Neural progenitor cell (in vitro differentiated cells): Measurements from ENCODE around the gene RBM33. TPM values are rescaled to one million over a fixed set of nuclear protein-coding genes. Genes with fewer than 3 reads are reported as not detected.
"Not testable (repeated sequence)": the region's sequence is repeated elsewhere in the genome, so short reads cannot be mapped to it uniquely, and the experiment has no call there.

Experiments
- DNase-seq: peaks from one replicate; pipeline ENCODE4 v3.0.0-alpha.2; 2016; ENCODE audit warnings: low spot score
- H2AFZ ChIP-seq: fragments of 200-600 bp; sonication (generic); replicated peaks from 2 replicates; pipeline ENCODE4 v1.6.1; 2016; ENCODE audit warnings: antibody characterized with exemption
- H3F3A ChIP-seq: fragments of 200-600 bp; sonication (generic); 2 replicates; pipeline ENCODE4 v1.6.1; 2016; ENCODE audit warnings: antibody characterized with exemption, low read depth
- H3K27ac ChIP-seq: fragments of 200-600 bp; sonication (generic); 2 replicates; pipeline ENCODE4 v1.5.1; 2016; ENCODE audit warnings: mild to moderate bottlenecking
- H3K27me3 ChIP-seq: fragments of 200-600 bp; sonication (generic); 2 replicates; pipeline ENCODE4 v1.6.1; 2016; ENCODE audit warnings: mild to moderate bottlenecking, moderate library complexity
- H3K36me3 ChIP-seq: fragments of 200-600 bp; sonication (generic); 2 replicates; pipeline ENCODE4 v1.5.1; 2016
- H3K4me1 ChIP-seq: fragments of 200-600 bp; sonication (generic); 2 replicates; pipeline ENCODE4 v1.6.1; 2016; ENCODE audit warnings: mixed run types
- H3K4me2 ChIP-seq: fragments of 200-600 bp; sonication (generic); 2 replicates; pipeline ENCODE4 v1.6.1; 2016
- H3K4me3 ChIP-seq: fragments of 200-600 bp; sonication (generic); 2 replicates; pipeline ENCODE4 v1.5.1; 2016
- H3K79me2 ChIP-seq: fragments of 200-600 bp; sonication (generic); 2 replicates; pipeline ENCODE4 v1.6.1; 2016; ENCODE audit warnings: low read depth
- H3K9ac ChIP-seq: fragments of 200-600 bp; sonication (generic); 2 replicates; pipeline ENCODE4 v1.6.1; 2016
- H3K9me3 ChIP-seq: fragments of 200-600 bp; sonication (generic); 2 replicates; pipeline ENCODE4 v1.5.1; 2016; ENCODE audit warnings: low read depth
- H4K20me1 ChIP-seq: fragments of 200-600 bp; sonication (generic); 2 replicates; pipeline ENCODE4 v1.6.1; 2016; ENCODE audit warnings: low read depth
- H3K27ac Mint-ChIP-seq: 3 replicates; pipeline ENCODE4 v1.8.0; 2021; ENCODE audit warnings: mixed read lengths
- H3K27me3 Mint-ChIP-seq: 2 replicates; pipeline ENCODE4 v1.8.0; 2022; ENCODE audit warnings: low read depth, mild to moderate bottlenecking, inconsistent platforms, moderate library complexity, mixed read lengths; ENCODE audit not compliant: insufficient read depth
- H3K36me3 Mint-ChIP-seq: 3 replicates; pipeline ENCODE4 v1.8.0; 2021; ENCODE audit warnings: mixed read lengths
- H3K4me1 Mint-ChIP-seq: 3 replicates; pipeline ENCODE4 v1.8.0; 2021; ENCODE audit warnings: mixed read lengths
- H3K4me3 Mint-ChIP-seq: 3 replicates; pipeline ENCODE4 v1.8.0; 2021; ENCODE audit warnings: mild to moderate bottlenecking, moderate library complexity, mixed read lengths
- H3K9me3 Mint-ChIP-seq: 3 replicates; pipeline ENCODE4 v1.8.0; 2020; ENCODE audit warnings: mixed read lengths
- EZH2 ChIP-seq: fragments of 200-600 bp; sonication (generic); IDR thresholded peaks from 2 replicates; pipeline ENCODE4 v1.6.1; 2017; ENCODE audit warnings: antibody characterized with exemption, mild to moderate bottlenecking, moderate library complexity
- EZH2phosphoT487 ChIP-seq: fragments of 200-600 bp; sonication (generic); IDR thresholded peaks from 2 replicates; pipeline ENCODE4 v1.6.1; 2017; ENCODE audit warnings: antibody characterized with exemption
- total RNA-seq: library from RNA; depleted of rRNA; stranded (reverse); fragments of >200 nt; gene quantifications from 2 replicates; pipeline ENCODE4 v1.2.3, GENCODE V29; 2015; ENCODE audit warnings: low replicate concordance
- TF ChIP-seq, protein P1 (sequence below): fragments of 200-600 bp; sonication (generic); IDR thresholded peaks from 2 replicates; pipeline ENCODE4 v1.5.1; 2017; ENCODE audit warnings: antibody characterized with exemption, mild to moderate bottlenecking

RBM33 gene
- total RNA-seq, 1 donor from 2014 or later: 48.6 TPM

DNA sequence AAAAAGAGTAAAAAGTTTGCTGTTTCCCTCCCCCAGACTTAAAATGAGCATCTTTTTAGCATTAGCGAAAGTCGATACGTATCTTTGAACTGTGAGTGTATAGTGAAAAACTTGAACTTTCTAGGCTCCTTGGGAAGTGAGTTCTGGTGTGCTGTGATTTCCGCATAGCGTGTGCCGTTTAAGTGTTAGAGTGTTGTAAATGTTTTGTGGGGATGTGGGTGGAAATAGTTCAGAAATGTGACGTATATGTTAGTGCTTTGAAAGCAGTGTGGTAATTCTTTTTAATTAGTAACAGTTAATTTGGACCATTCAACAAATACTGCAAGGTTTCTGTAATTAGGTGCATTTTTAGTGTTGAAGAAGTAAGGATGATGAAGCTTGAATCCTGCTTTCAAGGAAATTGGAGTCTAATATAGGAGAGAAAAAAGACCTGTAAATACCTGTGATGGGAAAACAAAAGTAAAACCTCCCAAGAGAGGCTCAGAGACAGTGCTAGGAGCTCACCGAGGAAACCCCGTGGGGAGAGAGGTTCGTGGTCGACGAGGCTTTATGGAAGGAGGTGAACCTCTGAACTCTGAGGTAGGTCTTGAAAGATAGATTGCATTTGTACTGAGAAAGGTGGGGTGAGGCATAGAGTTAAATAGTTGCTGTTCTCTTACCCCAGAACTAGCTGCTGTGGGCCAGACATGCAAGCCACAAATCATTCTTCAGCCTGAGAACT is 40.8 kb downstream of the RBM33 start:
- no peak for TF ChIP-seq EZH2
- TF ChIP-seq EZH2phosphoT487: no peak
- TF ChIP-seq, protein P1, sequence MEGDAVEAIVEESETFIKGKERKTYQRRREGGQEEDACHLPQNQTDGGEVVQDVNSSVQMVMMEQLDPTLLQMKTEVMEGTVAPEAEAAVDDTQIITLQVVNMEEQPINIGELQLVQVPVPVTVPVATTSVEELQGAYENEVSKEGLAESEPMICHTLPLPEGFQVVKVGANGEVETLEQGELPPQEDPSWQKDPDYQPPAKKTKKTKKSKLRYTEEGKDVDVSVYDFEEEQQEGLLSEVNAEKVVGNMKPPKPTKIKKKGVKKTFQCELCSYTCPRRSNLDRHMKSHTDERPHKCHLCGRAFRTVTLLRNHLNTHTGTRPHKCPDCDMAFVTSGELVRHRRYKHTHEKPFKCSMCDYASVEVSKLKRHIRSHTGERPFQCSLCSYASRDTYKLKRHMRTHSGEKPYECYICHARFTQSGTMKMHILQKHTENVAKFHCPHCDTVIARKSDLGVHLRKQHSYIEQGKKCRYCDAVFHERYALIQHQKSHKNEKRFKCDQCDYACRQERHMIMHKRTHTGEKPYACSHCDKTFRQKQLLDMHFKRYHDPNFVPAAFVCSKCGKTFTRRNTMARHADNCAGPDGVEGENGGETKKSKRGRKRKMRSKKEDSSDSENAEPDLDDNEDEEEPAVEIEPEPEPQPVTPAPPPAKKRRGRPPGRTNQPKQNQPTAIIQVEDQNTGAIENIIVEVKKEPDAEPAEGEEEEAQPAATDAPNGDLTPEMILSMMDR: no peak

DNA sequence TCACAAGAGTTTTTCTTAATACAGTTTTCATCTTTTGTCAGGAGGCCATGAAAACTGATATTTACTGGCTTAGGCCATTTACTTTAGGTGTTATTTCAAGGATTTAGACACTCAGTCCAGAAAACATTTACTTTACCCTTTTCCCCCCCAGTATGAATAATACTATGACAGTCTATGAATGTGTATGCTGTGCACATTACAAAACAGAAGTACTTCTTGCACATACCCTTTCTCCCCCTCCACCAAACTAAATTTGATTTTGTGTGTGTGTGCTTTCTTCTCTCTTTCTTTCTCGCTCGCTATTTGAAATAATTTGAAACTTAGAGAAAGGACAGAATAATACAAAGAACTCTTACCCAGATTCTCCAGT is 41.3 kb downstream of the RBM33 start:
- Mint-ChIP-seq H3K4me3 (no peak overlapping the region), H3K4me1 (peaks cover 21% of the 10 kb centered on the region), H3K27ac (no peak overlapping the region), H3K36me3 (peaks cover 69% of the 10 kb centered on the region), H3K9me3 (peaks cover 29% of the 10 kb centered on the region), H3K27me3 (no peaks in the 10 kb centered on the region)
- Histone ChIP-seq H3K9ac (no peak overlapping the region), H2AFZ (no peak overlapping the region), H3K79me2 (peaks cover 86% of the 10 kb centered on the region), H3K9me3 (peaks cover 3% of the 10 kb centered on the region), H3K27ac (no peak overlapping the region), H3K4me3 (no peak overlapping the region), H3K36me3 (peaks cover 17% of the 10 kb centered on the region), H3K27me3 (no peaks in the 10 kb centered on the region), H3K4me1 (peaks cover 11% of the 10 kb centered on the region), H3F3A (peaks cover 2% of the 10 kb centered on the region), H4K20me1 (peaks cover 48% of the 10 kb centered on the region), H3K4me2 (no peak overlapping the region)
- TF ChIP-seq, protein P1: no peak
- TF ChIP-seq EZH2 (no peak), EZH2phosphoT487 (no peak)
- DNase-seq: no peak

More for the DNA sequence above, 40.8 kb downstream of the RBM33 start:
- no peak overlapping the region for H3K4me2 ChIP-seq
- Mint-ChIP-seq H3K9me3 (peaks cover 25% of the 10 kb centered on the region), H3K4me1 (peaks cover 21% of the 10 kb centered on the region), H3K4me3 (no peak overlapping the region), H3K27me3 (no peaks in the 10 kb centered on the region), H3K27ac (peak overlapping the region; percentile 31), H3K36me3 (peaks cover 68% of the 10 kb centered on the region)
- H3K4me1 ChIP-seq: peaks cover 11% of the 10 kb centered on the region
- peaks cover 3% of the 10 kb centered on the region for H3K9me3 ChIP-seq
- peaks cover 2% of the 10 kb centered on the region for H3F3A ChIP-seq
- H3K79me2 ChIP-seq: peaks cover 84% of the 10 kb centered on the region
- H3K27ac ChIP-seq: no peak overlapping the region
- no peak overlapping the region for H3K4me3 ChIP-seq
- no peak overlapping the region for H2AFZ ChIP-seq
- peaks cover 53% of the 10 kb centered on the region for H4K20me1 ChIP-seq
- peaks cover 22% of the 10 kb centered on the region for H3K36me3 ChIP-seq
- no peak for DNase-seq
- no peaks in the 10 kb centered on the region for H3K27me3 ChIP-seq
- H3K9ac ChIP-seq: no peak overlapping the region

DNA sequence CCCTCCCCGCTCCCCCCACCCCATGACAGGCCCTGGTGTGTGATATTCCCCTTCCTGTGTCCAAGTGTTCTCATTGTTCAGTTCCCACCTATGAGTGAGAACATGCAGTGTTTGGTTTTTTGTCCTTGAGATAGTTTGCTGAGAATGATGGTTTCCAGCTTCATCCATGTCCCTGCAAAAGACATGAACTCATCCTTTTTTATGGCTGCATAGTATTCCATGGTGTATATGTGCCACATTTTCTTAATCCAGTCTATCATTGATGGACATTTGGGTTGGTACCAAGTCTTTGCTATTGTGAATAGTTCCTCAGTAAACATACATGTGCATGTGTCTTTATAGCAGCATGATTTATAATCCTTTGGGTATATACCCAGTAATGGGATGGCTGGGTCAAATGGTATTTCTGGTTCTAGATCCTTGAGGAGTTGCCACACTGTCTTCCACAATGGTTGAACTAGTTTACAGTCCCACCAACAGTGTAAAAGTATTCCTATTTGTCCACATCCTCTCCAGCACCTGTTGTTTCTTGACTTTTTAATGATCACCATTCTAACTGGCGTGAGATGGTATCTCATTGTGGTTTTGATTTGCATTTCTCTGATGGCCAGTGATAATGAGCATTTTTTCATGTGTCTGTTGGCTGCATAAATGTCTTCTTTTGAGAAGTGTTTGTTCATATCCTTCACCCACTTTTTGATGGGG is 42.3 kb downstream of the RBM33 start:
- Mint-ChIP-seq H3K9me3 (peaks cover 33% of the 10 kb centered on the region), H3K4me1 (peaks cover 21% of the 10 kb centered on the region), H3K36me3 (peaks cover 69% of the 10 kb centered on the region)
- not testable (repeated sequence) for DNase-seq, H2AFZ ChIP-seq, H3K36me3 ChIP-seq, H3K4me3 ChIP-seq, H3K4me3 Mint-ChIP-seq, H3K27me3 ChIP-seq, H3F3A ChIP-seq, H3K27ac Mint-ChIP-seq, H3K4me2 ChIP-seq, H3K9ac ChIP-seq, H3K9me3 ChIP-seq, H3K27me3 Mint-ChIP-seq, H3K27ac ChIP-seq
- Histone ChIP-seq H3K4me1 (peaks cover 11% of the 10 kb centered on the region), H4K20me1 (peaks cover 45% of the 10 kb centered on the region), H3K79me2 (peaks cover 86% of the 10 kb centered on the region)

DNA sequence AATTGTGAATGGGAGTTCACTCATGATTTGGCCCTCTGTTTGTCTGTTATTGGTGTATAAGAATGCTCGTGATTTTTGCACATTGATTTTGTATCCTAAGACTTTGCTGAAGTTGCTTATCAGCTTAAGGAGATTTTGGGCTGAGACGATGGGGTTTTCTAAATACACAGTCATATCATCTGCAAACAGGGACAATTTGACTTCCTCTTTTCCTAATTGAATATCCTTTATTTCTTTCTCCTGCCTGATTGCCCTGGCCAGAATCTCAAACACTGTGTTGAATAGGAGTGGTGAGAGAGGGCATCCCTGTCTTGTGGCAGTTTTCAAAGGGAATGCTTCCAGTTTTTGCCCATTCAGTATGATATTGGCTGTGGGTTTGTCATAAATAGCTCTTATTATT is 43.8 kb downstream of the RBM33 start:
- Mint-ChIP-seq H3K4me1 (peaks cover 23% of the 10 kb centered on the region), H3K9me3 (peaks cover 33% of the 10 kb centered on the region), H3K36me3 (peaks cover 68% of the 10 kb centered on the region)
- not testable (repeated sequence) for H3K9ac ChIP-seq, H3K27me3 ChIP-seq, H3K4me3 ChIP-seq, H3K4me3 Mint-ChIP-seq, H3K9me3 ChIP-seq, H3K36me3 ChIP-seq, H3K27ac Mint-ChIP-seq, H3F3A ChIP-seq, H3K4me2 ChIP-seq, H2AFZ ChIP-seq, H3K27me3 Mint-ChIP-seq, DNase-seq, H3K27ac ChIP-seq
- H4K20me1 ChIP-seq: peaks cover 45% of the 10 kb centered on the region
- H3K79me2 ChIP-seq: peaks cover 90% of the 10 kb centered on the region
- peaks cover 11% of the 10 kb centered on the region for H3K4me1 ChIP-seq

DNA sequence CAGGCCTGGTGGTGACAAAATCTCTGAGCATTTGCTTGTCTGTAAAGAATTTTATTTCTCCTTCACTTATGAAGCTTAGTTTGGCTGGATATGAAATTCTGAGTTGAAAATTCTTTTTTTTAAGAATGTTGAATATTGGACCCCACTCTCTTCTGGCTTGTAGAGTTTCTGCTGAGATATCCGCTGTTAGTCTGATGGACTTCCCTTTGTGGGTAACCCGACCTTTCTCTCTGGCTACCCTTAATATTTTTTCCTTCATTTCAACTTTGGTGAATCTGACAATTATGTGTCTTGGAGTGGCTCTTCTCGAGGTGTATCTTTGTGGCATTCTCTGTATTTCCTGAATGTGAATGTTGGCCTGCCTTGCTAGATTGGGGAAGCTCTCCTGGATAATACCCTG is 46.2 kb downstream of the RBM33 start:
- not testable (repeated sequence) for H3K4me1 Mint-ChIP-seq
- H3K79me2 ChIP-seq: peaks cover 90% of the 10 kb centered on the region

More for the DNA sequence above, 46.2 kb downstream of the RBM33 start:
- H3K4me1 ChIP-seq, H3K27ac Mint-ChIP-seq, H3K9ac ChIP-seq, DNase-seq, H3F3A ChIP-seq, H3K4me3 Mint-ChIP-seq, H3K4me3 ChIP-seq, H3K27me3 ChIP-seq, H3K36me3 ChIP-seq, H3K27ac ChIP-seq, H3K27me3 Mint-ChIP-seq, H2AFZ ChIP-seq, H3K9me3 ChIP-seq, H3K4me2 ChIP-seq: not testable (repeated sequence)
- Mint-ChIP-seq H3K9me3 (peaks cover 33% of the 10 kb centered on the region), H3K36me3 (peaks cover 59% of the 10 kb centered on the region)
- peaks cover 46% of the 10 kb centered on the region for H4K20me1 ChIP-seq
